Liver (tissue), 9 donors: Measurements from ENCODE around the gene MRM1. TPM values are rescaled to one million over a fixed set of nuclear protein-coding genes. Genes with fewer than 3 reads are reported as not detected.

ENCODE experiments used
- DNase-seq: peaks from one replicate; pipeline ENCODE4 v3.0.0-alpha.2; 2017; ENCODE audit warnings: low spot score
- H3K27ac ChIP-seq, 2 donors: one replicate each; pipeline ENCODE4 v1.7.0; 2013; ENCODE audit warnings: inconsistent platforms in 2 of 2, low read length in 2 of 2, control low read depth in 1 of 2, low read depth in 1 of 2, mild to moderate bottlenecking in 1 of 2
- H3K27me3 ChIP-seq, 4 donors: one replicate each; pipeline versions ENCODE4 v1.6.1 to v1.7.0; 2013; ENCODE audit warnings: low read length in 3 of 4, inconsistent platforms in 1 of 4, mild to moderate bottlenecking in 1 of 4, moderate library complexity in 1 of 4; ENCODE audit not compliant: control insufficient read depth in 4 of 4, insufficient read depth in 4 of 4
- H3K36me3 ChIP-seq, 4 donors: one replicate each; pipeline versions ENCODE4 v1.6.1 to v1.7.0; 2013; ENCODE audit warnings: low read length in 3 of 4, mild to moderate bottlenecking in 3 of 4, low read depth in 1 of 4, moderate library complexity in 1 of 4; ENCODE audit not compliant: control insufficient read depth in 4 of 4, insufficient read depth in 3 of 4
- H3K4me1 ChIP-seq, 4 donors: one replicate each; pipeline versions ENCODE4 v1.6.1 to v1.7.0; 2013; ENCODE audit warnings: low read length in 3 of 4, mild to moderate bottlenecking in 3 of 4, moderate library complexity in 1 of 4; ENCODE audit not compliant: control insufficient read depth in 4 of 4, insufficient read depth in 4 of 4
- H3K4me3 ChIP-seq, 3 donors: one replicate each; pipeline versions ENCODE4 v1.6.1 to v1.7.0; 2013; ENCODE audit warnings: low read length in 3 of 3, control low read depth in 1 of 3, low read depth in 1 of 3, mild to moderate bottlenecking in 1 of 3
- H3K9ac ChIP-seq, 2 donors: one replicate each; pipeline ENCODE4 v1.7.0; 2013; ENCODE audit warnings: low read length in 2 of 2, mild to moderate bottlenecking in 2 of 2, moderate library complexity in 2 of 2, control low read depth in 1 of 2, low read depth in 1 of 2
- H3K9me3 ChIP-seq, 4 donors: one replicate each; pipeline versions ENCODE4 v1.6.1 to v1.7.0; 2013; ENCODE audit warnings: low read length in 3 of 4; ENCODE audit not compliant: control insufficient read depth in 4 of 4
- EGR1 ChIP-seq, 2 donors: IDR thresholded peaks; 2 replicates each; pipeline ENCODE4 v1.6.1; 2016 to 2018; ENCODE audit warnings: antibody characterized with exemption in 2 of 2, low read depth in 2 of 2
- JUND ChIP-seq, 2 donors: IDR thresholded peaks; 2 replicates each; pipeline ENCODE4 v1.6.1; 2016; ENCODE audit warnings: antibody characterized with exemption in 2 of 2
- MAX ChIP-seq: IDR thresholded peaks from 2 replicates; pipeline ENCODE4 v1.6.1; 2016; ENCODE audit warnings: antibody characterized with exemption
- NR2F2 ChIP-seq: IDR thresholded peaks from 2 replicates; pipeline ENCODE4 v1.6.1; 2016; ENCODE audit warnings: antibody characterized with exemption
- REST ChIP-seq: IDR thresholded peaks from 2 replicates; pipeline ENCODE4 v1.6.1; 2016; ENCODE audit warnings: antibody characterized with exemption, mild to moderate bottlenecking
- RXRA ChIP-seq, 2 donors: IDR thresholded peaks; 2 replicates each; pipeline ENCODE4 v1.6.1; 2017 to 2018; ENCODE audit warnings: antibody characterized with exemption in 2 of 2, mild to moderate bottlenecking in 1 of 2
- YY1 ChIP-seq: IDR thresholded peaks from 2 replicates; pipeline ENCODE4 v1.6.1; 2016; ENCODE audit warnings: antibody characterized with exemption, mild to moderate bottlenecking
- WGBS: extraction: QIAGEN DNeasy Blood & Tissue Kit; methylation state at CpG from one replicate; pipeline ENCODE4 v1.1.7; 2013; 5-methylcytosine and 5-hydroxymethylcytosine counted together
- polyA plus RNA-seq, 2 donors: library from polyadenylated mRNA; stranded (reverse) in 1 of 2; unstranded in 1 of 2; fragments of 200-250 nt in 1 of 2; fragments of >200 nt in 1 of 2; fragmentation: Nextera tagmentation in 1 of 2; extraction: Ambion mirVana in 1 of 2; gene quantifications; one replicate each; pipeline versions ENCODE4 v1.2.1 to v1.2.3, GENCODE V29; 2013 to 2015
- total RNA-seq, 2 donors: library from RNA; depleted of rRNA; stranded (reverse); fragments of >200 nt; gene quantifications; one replicate each; pipeline ENCODE4 v1.2.3, GENCODE V29; 2014
- TF ChIP-seq, protein P1 (sequence below): fragments of 150-350 bp; IDR thresholded peaks from 2 replicates; pipeline ENCODE4 v1.5.1; 2017; ENCODE audit warnings: improper control_type of control experiment, low read depth, low read length; ENCODE audit not compliant: missing input control
- donor health status: healthy.
- donor health status: healthy.
- donor health status: healthy.
- donor health status: healthy.
- donor health status: healthy.

MRM1 gene
- total and polyA plus RNA-seq, 4 donors = 3.2 to 5.9 (median 5.2) TPM

- WGBS = 39% methylated on average over 4 of the region's 4 CpGs
- H3K9ac ChIP-seq = no peak overlapping the region
- H3K27ac ChIP-seq = no peak overlapping the region
- no peaks in the 10 kb centered on the region for H3K36me3 ChIP-seq
- H3K4me1 ChIP-seq = no peaks in the 10 kb centered on the region
- TF ChIP-seq MAX (no peak), NR2F2 (no peak), YY1 (no peak), REST (no peak), RXRA (IDR thresholded peaks at IDR 0.05) (no peak), EGR1 (IDR thresholded peaks at IDR 0.05; ENCODE audit: low read depth in 2 of 2) (no peak)
- TF ChIP-seq, protein P1, sequence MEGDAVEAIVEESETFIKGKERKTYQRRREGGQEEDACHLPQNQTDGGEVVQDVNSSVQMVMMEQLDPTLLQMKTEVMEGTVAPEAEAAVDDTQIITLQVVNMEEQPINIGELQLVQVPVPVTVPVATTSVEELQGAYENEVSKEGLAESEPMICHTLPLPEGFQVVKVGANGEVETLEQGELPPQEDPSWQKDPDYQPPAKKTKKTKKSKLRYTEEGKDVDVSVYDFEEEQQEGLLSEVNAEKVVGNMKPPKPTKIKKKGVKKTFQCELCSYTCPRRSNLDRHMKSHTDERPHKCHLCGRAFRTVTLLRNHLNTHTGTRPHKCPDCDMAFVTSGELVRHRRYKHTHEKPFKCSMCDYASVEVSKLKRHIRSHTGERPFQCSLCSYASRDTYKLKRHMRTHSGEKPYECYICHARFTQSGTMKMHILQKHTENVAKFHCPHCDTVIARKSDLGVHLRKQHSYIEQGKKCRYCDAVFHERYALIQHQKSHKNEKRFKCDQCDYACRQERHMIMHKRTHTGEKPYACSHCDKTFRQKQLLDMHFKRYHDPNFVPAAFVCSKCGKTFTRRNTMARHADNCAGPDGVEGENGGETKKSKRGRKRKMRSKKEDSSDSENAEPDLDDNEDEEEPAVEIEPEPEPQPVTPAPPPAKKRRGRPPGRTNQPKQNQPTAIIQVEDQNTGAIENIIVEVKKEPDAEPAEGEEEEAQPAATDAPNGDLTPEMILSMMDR = no peak
- no peak overlapping the region for H3K4me3 ChIP-seq
- H3K27me3 ChIP-seq = peaks cover 0 to 7% (median 5%) of the 10 kb centered on the region in 4 donors
- no peaks in the 10 kb centered on the region for H3K9me3 ChIP-seq
- DNase-seq = no peak
Observed at GRCh38 chr17:36647636-36648035, 46.3 kb downstream of the MRM1 start.

DNA sequence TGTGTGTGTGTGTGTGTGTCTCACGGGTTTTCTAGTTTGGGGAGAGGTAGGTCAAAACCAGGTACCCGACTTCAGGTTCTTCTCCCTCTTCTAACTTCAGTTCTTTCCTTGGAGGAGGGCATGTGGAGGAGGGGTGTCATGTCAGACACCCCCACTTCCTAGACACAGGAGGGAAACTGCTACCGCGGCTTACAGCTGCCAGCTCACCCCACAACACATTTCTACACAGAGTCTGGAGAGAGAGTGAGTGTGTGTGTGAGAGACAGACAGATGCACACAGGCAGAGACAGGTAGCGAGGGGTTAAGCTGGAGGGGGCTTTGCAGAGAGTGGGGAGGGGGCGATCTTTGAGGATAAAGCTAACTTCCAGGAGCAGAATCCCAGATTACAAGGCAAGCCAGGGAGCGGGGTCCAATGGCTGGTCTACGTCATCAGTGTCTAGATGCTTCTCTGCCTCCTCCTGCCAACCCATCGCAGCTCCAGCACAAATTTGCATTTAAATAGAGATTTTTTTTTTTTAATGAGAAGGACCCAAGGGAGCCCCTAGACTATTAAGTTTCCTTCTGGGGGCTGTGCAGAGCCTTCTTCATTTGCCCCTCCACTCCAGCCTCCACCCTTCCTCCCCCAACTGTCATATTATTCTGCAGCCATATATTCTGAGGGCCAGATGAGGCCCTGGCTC lies 48.9 kb downstream of the MRM1 start:
- H3K36me3 ChIP-seq = no peaks in the 10 kb centered on the region
- peaks cover 0 to 2% (median 0%) of the 10 kb centered on the region in 4 donors for H3K27me3 ChIP-seq

More for the DNA sequence above, 48.9 kb downstream of the MRM1 start:
- TF ChIP-seq NR2F2 (no peak), JUND (IDR thresholded peaks at IDR 0.05) (no peak), REST (no peak)
- Histone ChIP-seq H3K27ac (no peak overlapping the region), H3K9me3 (no peaks in the 10 kb centered on the region), H3K9ac (no peak overlapping the region), H3K4me3 (no peak overlapping the region), H3K4me1 (no peaks in the 10 kb centered on the region)
- no peak for DNase-seq
- WGBS = 56% methylated on average over 9 of the region's 9 CpGs
